ENCODE results near the gene ZNF653. TPM values are rescaled to one million over a fixed set of nuclear protein-coding genes. Genes with fewer than 3 reads are reported as not detected.
"Not testable (repeated sequence)": the region's sequence is repeated elsewhere in the genome, so short reads cannot be mapped to it uniquely, and the experiment has no call there.

ZNF653 gene
- total RNA-seq, 1 donor from 2014 or later = 16.5 TPM

DNA sequence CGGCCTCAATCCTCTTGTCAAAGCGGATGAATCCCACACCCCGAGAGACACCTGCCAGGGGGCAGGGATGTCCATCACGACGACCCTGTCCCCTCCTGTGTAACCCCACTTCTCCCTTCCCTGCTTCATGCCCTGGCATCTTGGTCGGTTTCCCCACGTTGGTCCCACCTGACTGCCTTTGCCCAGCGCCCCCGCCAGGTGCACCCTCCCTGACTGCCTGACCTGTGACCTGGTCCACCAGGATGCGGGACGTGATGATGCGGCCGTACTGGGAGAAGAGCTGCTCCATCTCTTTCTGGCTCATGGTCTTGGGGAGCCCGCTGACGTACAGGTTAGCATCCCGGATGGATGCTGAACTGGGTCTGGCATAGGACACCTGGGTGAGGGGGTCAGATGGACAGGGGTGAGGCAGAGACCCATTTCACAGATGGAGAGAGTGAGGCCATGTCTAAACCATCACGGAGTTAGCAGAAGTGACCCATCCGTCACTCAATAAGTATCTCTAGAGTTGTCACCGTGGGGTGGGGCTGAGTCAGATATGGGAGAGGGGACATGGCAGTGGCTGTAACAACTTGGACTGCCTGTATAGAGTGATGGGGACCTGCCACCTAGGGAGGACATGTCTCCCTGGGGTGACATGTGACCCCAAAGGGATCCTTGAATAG lies 47.3 kb downstream of the ZNF653 start:
- Mint-ChIP-seq H3K9me3 (no peaks in the 10 kb centered on the region), H3K4me1 (peaks cover 1% of the 10 kb centered on the region), H3K27ac (no peak overlapping the region), H3K4me3 (no peak overlapping the region), H3K36me3 (no peaks in the 10 kb centered on the region), H3K27me3 (ENCODE audit: low read depth) (peaks cover 6% of the 10 kb centered on the region)
- no peak for DNase-seq (ENCODE audit: low spot score in 2 of 2, unreplicated experiment in 2 of 2)
- no peak for TF ChIP-seq CTCF (IDR thresholded peaks at IDR 0.05; ENCODE audit: unreplicated experiment)

DNA sequence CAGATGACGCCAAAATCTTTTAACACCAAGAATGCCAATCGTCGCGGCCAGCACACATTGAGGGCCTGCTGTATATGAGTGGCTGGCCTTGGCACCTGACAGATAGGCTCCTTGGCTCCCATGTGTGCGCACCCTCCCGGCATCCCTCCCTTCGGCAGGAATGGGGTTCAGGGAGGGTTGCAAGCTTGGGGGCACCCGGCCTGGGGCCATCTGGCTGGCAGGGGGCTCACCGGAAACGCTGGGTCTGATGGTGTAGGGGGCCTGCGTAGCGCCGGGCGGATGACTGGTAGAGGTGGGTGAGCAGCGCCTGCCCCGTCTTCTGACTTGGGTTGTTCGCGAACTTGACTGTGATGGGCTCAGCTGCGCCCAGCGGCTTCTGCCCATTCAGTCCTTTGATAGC lies 47.8 kb downstream of the ZNF653 start:
- DNase-seq (ENCODE audit: low spot score in 2 of 2, unreplicated experiment in 2 of 2) = no peak
- H3K4me3 Mint-ChIP-seq = no peak overlapping the region
- H3K27me3 Mint-ChIP-seq (ENCODE audit: low read depth) = peaks cover 6% of the 10 kb centered on the region
- H3K27ac Mint-ChIP-seq = no peak overlapping the region
- peaks cover 3% of the 10 kb centered on the region for H3K4me1 Mint-ChIP-seq
- H3K36me3 Mint-ChIP-seq = no peaks in the 10 kb centered on the region
- no peak for TF ChIP-seq CTCF (IDR thresholded peaks at IDR 0.05; ENCODE audit: unreplicated experiment)
- H3K9me3 Mint-ChIP-seq = no peaks in the 10 kb centered on the region

GRCh38 chr19:11457115-11457514 lies 48.5 kb downstream of the ZNF653 start:
- no peak overlapping the region for H3K27ac Mint-ChIP-seq
- no peak for TF ChIP-seq CTCF (IDR thresholded peaks at IDR 0.05; ENCODE audit: unreplicated experiment)
- peaks cover 6% of the 10 kb centered on the region for H3K27me3 Mint-ChIP-seq (ENCODE audit: low read depth)
- no peaks in the 10 kb centered on the region for H3K9me3 Mint-ChIP-seq
- DNase-seq (ENCODE audit: low spot score in 2 of 2, unreplicated experiment in 2 of 2) = no peak
- no peak overlapping the region for H3K4me3 Mint-ChIP-seq
- H3K36me3 Mint-ChIP-seq = no peaks in the 10 kb centered on the region
- peaks cover 7% of the 10 kb centered on the region for H3K4me1 Mint-ChIP-seq

DNA sequence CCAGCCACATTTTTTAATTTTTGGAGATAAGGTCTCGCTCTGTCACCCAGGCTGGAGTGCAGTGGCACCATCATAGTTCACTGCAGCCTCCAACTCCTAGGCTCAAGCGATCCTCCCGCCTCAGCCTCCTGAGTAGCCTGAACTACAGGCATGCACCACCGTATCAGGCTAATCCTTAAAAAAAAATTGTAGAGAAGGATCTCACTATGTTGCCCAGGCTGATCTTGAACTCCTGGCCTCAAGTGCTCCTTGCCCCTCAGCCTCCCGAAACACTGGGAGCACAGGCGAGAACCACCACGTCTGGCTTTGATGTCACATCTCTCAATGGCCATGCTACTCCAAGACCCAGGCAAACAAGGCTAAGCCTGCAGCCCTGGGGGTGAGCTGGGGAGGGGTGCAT lies 49.0 kb downstream of the ZNF653 start:
- no peak for DNase-seq (ENCODE audit: low spot score in 2 of 2, unreplicated experiment in 2 of 2)
- Mint-ChIP-seq H3K4me1 (peaks cover 8% of the 10 kb centered on the region), H3K27ac (peak overlapping the region; percentile 9), H3K27me3 (ENCODE audit: low read depth) (peaks cover 6% of the 10 kb centered on the region), H3K9me3 (no peaks in the 10 kb centered on the region), H3K4me3 (no peak overlapping the region), H3K36me3 (no peaks in the 10 kb centered on the region)
- TF ChIP-seq CTCF (IDR thresholded peaks at IDR 0.05; ENCODE audit: unreplicated experiment) = no peak

DNA sequence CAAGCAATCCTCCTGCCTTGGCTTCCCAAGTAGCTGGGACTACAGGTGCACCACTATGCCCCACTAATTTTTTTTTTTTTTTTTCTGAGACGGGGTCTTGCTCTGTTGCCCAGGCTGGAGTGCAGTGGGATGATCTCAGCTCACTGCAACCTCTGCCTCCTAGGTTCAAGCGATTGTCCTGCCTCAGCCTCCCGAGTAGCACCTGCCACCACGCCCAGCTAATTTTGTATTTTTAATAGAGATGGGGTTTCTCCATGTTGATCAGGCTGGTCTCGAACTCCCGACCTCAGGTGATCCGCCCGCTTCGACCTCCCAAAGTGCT lies 50.4 kb downstream of the ZNF653 start:
- not testable (repeated sequence) for H3K4me3 Mint-ChIP-seq; H3K36me3 Mint-ChIP-seq; H3K27ac Mint-ChIP-seq; H3K4me1 Mint-ChIP-seq; H3K9me3 Mint-ChIP-seq; H3K27me3 Mint-ChIP-seq (ENCODE audit: low read depth); DNase-seq (ENCODE audit: low spot score in 2 of 2, unreplicated experiment in 2 of 2)

DNA sequence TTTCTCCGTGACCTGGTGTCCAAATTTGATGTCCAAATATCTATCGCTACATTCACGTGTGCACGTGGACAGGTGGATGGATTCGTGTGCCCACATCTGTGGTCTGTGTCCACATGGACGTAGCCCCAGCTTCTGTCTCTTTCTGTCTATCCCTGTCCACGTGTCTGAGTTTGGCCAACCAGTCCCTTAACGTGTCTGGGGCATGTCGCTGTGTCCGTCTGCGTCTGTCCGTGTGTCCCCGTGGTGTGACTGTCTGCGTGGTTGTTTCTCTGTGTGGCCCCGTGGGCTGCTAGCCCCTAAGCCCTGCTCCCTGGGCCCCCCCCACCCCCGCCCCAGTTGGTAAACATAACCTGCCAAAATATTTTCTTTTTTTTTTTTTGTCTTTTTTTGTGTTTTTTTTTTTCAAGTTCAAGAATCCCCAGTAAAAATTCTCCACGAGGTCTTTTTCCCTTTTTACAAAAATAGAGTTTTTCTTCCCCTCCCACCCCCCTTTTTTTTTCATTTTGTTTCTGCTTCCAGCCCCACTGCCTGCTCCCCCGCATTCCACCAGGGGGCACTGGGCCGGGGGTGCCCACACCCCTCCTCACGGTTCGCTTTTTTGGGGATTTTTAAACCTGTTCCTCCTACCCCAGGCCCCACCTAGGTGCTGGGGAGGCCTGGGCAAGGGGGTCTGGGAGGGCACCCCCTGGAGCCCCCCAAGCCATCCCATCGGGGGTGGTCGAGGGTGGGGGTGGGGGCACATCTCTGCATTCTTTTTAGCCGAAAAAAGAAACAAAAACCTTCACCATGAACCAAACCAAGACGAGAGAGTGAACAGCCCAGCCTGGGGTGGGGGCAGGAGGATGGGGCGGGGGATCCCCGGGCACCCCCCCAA lies 51.9 kb downstream of the ZNF653 start:
- no peak for DNase-seq (ENCODE audit: low spot score in 2 of 2, unreplicated experiment in 2 of 2)
- TF ChIP-seq CTCF (IDR thresholded peaks at IDR 0.05; ENCODE audit: unreplicated experiment) = peak; percentile 54
- Mint-ChIP-seq H3K27ac (peak overlapping the region; percentile 1), H3K27me3 (ENCODE audit: low read depth) (no peaks in the 10 kb centered on the region), H3K4me3 (no peak overlapping the region), H3K36me3 (peaks cover 4% of the 10 kb centered on the region), H3K4me1 (peaks cover 8% of the 10 kb centered on the region), H3K9me3 (no peaks in the 10 kb centered on the region)
